ENCODE results near the gene TMEM213.

Gene TMEM213

GRCh38 chr7:138770904-138771303 is 26.9 kb upstream of the TMEM213 start:
- in situ Hi-C loops (cut with HindIII; ENCODE audit: low sequenced_read_pairs) = no loop called here
- H3K4me3 ChIP-seq (ENCODE audit: low read depth, low read length) = no peak overlapping the region
- no peak for DNase-seq (ENCODE audit: low read depth)
- no peak for TF ChIP-seq CTCF (IDR thresholded peaks at IDR 0.05; ENCODE audit: low read depth, low read length, missing control alignments)

GRCh38 chr7:138773176-138773575 is 24.6 kb upstream of the TMEM213 start:
- no peak for DNase-seq (ENCODE audit: low read depth)
- in situ Hi-C loops (cut with HindIII; ENCODE audit: low sequenced_read_pairs) = no loop called here
- no peak for TF ChIP-seq CTCF (IDR thresholded peaks at IDR 0.05; ENCODE audit: low read depth, low read length, missing control alignments)
- H3K4me3 ChIP-seq (ENCODE audit: low read depth, low read length) = no peak overlapping the region

GRCh38 chr7:138773817-138774216 is 24.0 kb upstream of the TMEM213 start:
- H3K4me3 ChIP-seq (ENCODE audit: low read depth, low read length) = no peak overlapping the region
- DNase-seq (ENCODE audit: low read depth) = no peak
- in situ Hi-C loops (cut with HindIII; ENCODE audit: low sequenced_read_pairs) = no loop called here
- no peak for TF ChIP-seq CTCF (IDR thresholded peaks at IDR 0.05; ENCODE audit: low read depth, low read length, missing control alignments)

GRCh38 chr7:138776166-138776833 is 21.5 kb upstream of the TMEM213 start:
- H3K4me3 ChIP-seq (ENCODE audit: low read depth, low read length) = no peak overlapping the region
- no peak for DNase-seq (ENCODE audit: low read depth)
- in situ Hi-C loops (cut with HindIII; ENCODE audit: low sequenced_read_pairs) = no loop called here
- TF ChIP-seq CTCF (IDR thresholded peaks at IDR 0.05; ENCODE audit: low read depth, low read length, missing control alignments) = no peak

GRCh38 chr7:138781004-138781403 is 16.8 kb upstream of the TMEM213 start:
- DNase-seq (ENCODE audit: low read depth) = no peak
- TF ChIP-seq CTCF (IDR thresholded peaks at IDR 0.05; ENCODE audit: low read depth, low read length, missing control alignments) = no peak
- no peak overlapping the region for H3K4me3 ChIP-seq (ENCODE audit: low read depth, low read length)
- in situ Hi-C loops (cut with HindIII; ENCODE audit: low sequenced_read_pairs) = no loop called here

GRCh38 chr7:138784692-138785091 is 13.1 kb upstream of the TMEM213 start:
- no peak for DNase-seq (ENCODE audit: low read depth)
- in situ Hi-C loops (cut with HindIII; ENCODE audit: low sequenced_read_pairs) = no loop called here
- no peak for TF ChIP-seq CTCF (IDR thresholded peaks at IDR 0.05; ENCODE audit: low read depth, low read length, missing control alignments)
- H3K4me3 ChIP-seq (ENCODE audit: low read depth, low read length) = no peak overlapping the region

Data from astrocyte of the cerebellum (primary cell).